ENCODE measurements around the gene LRGUK. TPM values are rescaled to one million over a fixed set of nuclear protein-coding genes. Genes with fewer than 3 reads are reported as not detected.

LRGUK gene
- total and polyA plus RNA-seq, 2 of the 8 experiments (the other 6 are each of a cell fraction or from before 2014, with no cell fraction given) = 1.5 to 3.6 TPM

DNA sequence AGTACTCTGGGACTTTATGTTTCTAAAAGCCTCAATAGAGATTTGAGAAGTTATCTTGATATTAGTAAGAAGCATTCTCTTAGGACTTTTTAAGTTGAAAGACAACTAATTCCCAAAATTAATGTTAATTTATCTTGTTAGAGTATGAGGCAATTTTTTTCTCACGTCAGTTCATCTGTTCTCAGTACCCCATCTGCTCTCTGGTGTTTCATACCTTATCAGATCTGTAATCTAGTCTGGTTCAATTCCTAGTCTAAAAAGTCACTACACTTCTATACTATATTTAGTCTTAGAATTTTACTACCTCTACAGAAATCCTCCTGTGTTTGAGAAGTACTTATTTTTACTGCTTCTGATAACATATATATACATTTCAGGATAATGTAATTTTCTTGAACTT is 66.1 kb downstream of the LRGUK start:
- CTCF ChIA-PET (ENCODE audit: partially characterized antibody) = no interaction called here
- WGBS, 2 experiments (ENCODE audit: extremely low coverage in 1 of 2, insufficient coverage in 1 of 2, insufficient read length in 1 of 2, insufficient replicate concordance in 2 of 2, low coverage in 1 of 2, low lambda C conversion rate in 2 of 2, missing lambda C conversion rate in 1 of 2) = 92% methylated on average over 1 of the region's 1 CpG; no CpG with 5 or more reads in 1 of the 2 experiments
- no peak for FAIRE-seq

More for the DNA sequence above, 66.1 kb downstream of the LRGUK start:
- Histone ChIP-seq H2BK15ac (ENCODE audit: low read length) (no peak overlapping the region), H2BK120ac (replicated peaks; ENCODE audit: low read depth, low read length) (no peak overlapping the region), H3K27me3 (replicated peaks in 1 of 4; ENCODE audit: control insufficient read depth in 3 of 4, extremely low read depth in 1 of 4, insufficient read depth in 3 of 4, low read length in 3 of 4) (no peaks in the 10 kb centered on the region), H3K79me1 (ENCODE audit: low read depth, low read length) (no peaks in the 10 kb centered on the region), H3K23ac (ENCODE audit: insufficient read length) (no peak overlapping the region), H2BK5ac (ENCODE audit: low read depth, low read length) (no peak overlapping the region), H2AK5ac (ENCODE audit: low read depth, low read length) (no peak overlapping the region), H4K5ac (ENCODE audit: insufficient read length, low read depth, low read length) (no peak overlapping the region), H3K9ac (replicated peaks in 1 of 4; ENCODE audit: extremely low read depth in 1 of 4, low read depth in 3 of 4, low read length in 3 of 4) (no peak overlapping the region), H2AFZ (ENCODE audit: low read length) (no peak overlapping the region), H3K9me3 (ENCODE audit: insufficient read depth in 2 of 2, low read depth in 1 of 2, low read length in 1 of 2) (no peaks in the 10 kb centered on the region), H4K91ac (replicated peaks; ENCODE audit: insufficient read length, low read length) (no peak overlapping the region), H2BK20ac (ENCODE audit: low read length) (no peak overlapping the region), H4K8ac (ENCODE audit: extremely low read depth, insufficient read depth, low read length) (no peak overlapping the region), H3K79me2 (ENCODE audit: control insufficient read depth in 1 of 2, insufficient read depth in 2 of 2, low read length in 2 of 2) (no peaks in the 10 kb centered on the region), H3K27ac (ENCODE audit: low read depth, low read length) (no peak overlapping the region), H3K36me3 (ENCODE audit: control insufficient read depth in 2 of 4, insufficient read depth in 4 of 4, low read length in 3 of 4) (no peaks in the 10 kb centered on the region), H3K4me3 (ENCODE audit: extremely low read depth in 1 of 4, insufficient read depth in 2 of 4, low read depth in 3 of 4, low read length in 4 of 4) (no peak overlapping the region), H4K20me1 (replicated peaks in 1 of 2; ENCODE audit: control insufficient read depth in 1 of 2, insufficient read depth in 2 of 2, low read length in 2 of 2) (no peaks in the 10 kb centered on the region), H3K4me1 (replicated peaks in 1 of 4; ENCODE audit: control insufficient read depth in 3 of 4, insufficient read depth in 4 of 4, low read length in 3 of 4) (peaks cover 0 to 11% (median 6%) of the 10 kb centered on the region in 4 experiments; a peak in 3 of 7 replicates), H3K4me2 (ENCODE audit: insufficient read depth in 1 of 2, low read depth in 2 of 2, low read length in 2 of 2) (no peak overlapping the region), H2BK12ac (ENCODE audit: low read depth, low read length) (no peak overlapping the region), H3K14ac (ENCODE audit: insufficient read length) (no peak overlapping the region), H3K4ac (replicated peaks; ENCODE audit: insufficient read length, low read depth, low read length) (no peak overlapping the region), H3K23me2 (ENCODE audit: low read depth, low read length) (no peaks in the 10 kb centered on the region), H3K56ac (replicated peaks; ENCODE audit: insufficient read length, low read depth, low read length) (no peak overlapping the region), H3K18ac (ENCODE audit: extremely low read depth, low read length) (no peak overlapping the region)
- TF ChIP-seq TAF1 (IDR thresholded peaks at IDR 0.05; ENCODE audit: low read depth, low read length) (no peak), RBBP5 (IDR thresholded peaks at IDR 0.05; ENCODE audit: borderline replicate concordance, low read depth, low read length) (no peak), CREB1 (IDR thresholded peaks at IDR 0.05) (no peak)
- POLR2A ChIA-PET (ENCODE audit: partially characterized antibody) = no interaction called here
- DNase-seq (ENCODE audit: low read depth in 1 of 2, low spot score in 2 of 2) = no peak
